A549 (cell line): Measurements from ENCODE around the gene THUMPD1.

Experiments used
- CEBPB ChIP-seq, 2 experiments: fragments of >200 bp in 1 of 2; sonication (Bioruptor Twin) in 1 of 2; formaldehyde crosslinking in 1 of 2; IDR thresholded peaks; 2 replicates each; pipeline ENCODE4 v1.6.1; 2012 to 2016
- CHD4 ChIP-seq: fragments of 200-600 bp; sonication (generic); IDR thresholded peaks from 2 replicates; pipeline ENCODE4 v1.6.1; 2016; ENCODE audit warnings: antibody characterized with exemption, mild to moderate bottlenecking, borderline replicate concordance
- CTCF ChIP-seq: fragments of >200 bp; sonication (Bioruptor Twin); formaldehyde crosslinking; IDR thresholded peaks from 3 replicates; pipeline ENCODE4 v1.5.1; 2016
- MAX ChIP-seq: IDR thresholded peaks from 2 replicates; pipeline ENCODE4 v1.6.1; 2012
- MYC ChIP-seq: IDR thresholded peaks from 2 replicates; pipeline ENCODE4 v1.6.1; 2012; ENCODE audit warnings: mild to moderate bottlenecking, inconsistent platforms, low read length, improper control_type of control experiment, borderline replicate concordance
- NR3C1 ChIP-seq: fragments of >200 bp; sonication (Bioruptor Twin); formaldehyde crosslinking; IDR thresholded peaks from 3 replicates; pipeline ENCODE4 v1.6.1; 2017
- POLR2A ChIP-seq: IDR thresholded peaks from 2 replicates; pipeline ENCODE4 v1.6.1; 2012; ENCODE audit warnings: mild to moderate bottlenecking, low read length

GRCh38 chr16:20781697-20782096 is 40.1 kb upstream of the THUMPD1 start:
- TF ChIP-seq CTCF, result no peak
- TF ChIP-seq POLR2A, result no peak
- no peak for TF ChIP-seq CHD4
- TF ChIP-seq MYC, result no peak
- TF ChIP-seq CEBPB (IDR thresholded peaks at IDR 0.05), result no peak
- TF ChIP-seq MAX, result no peak
- no peak for TF ChIP-seq NR3C1
